A673 (cell line): ENCODE results near the gene LRRC55.

Experiments
- EZH2 ChIP-seq: fragments of 200-600 bp; sonication (generic); IDR thresholded peaks from 2 replicates; pipeline ENCODE4 v1.6.1; 2017; ENCODE audit warnings: borderline replicate concordance, low read depth, mild to moderate bottlenecking, mixed read lengths, antibody characterized with exemption, low read length; ENCODE audit not compliant: poor library complexity, severe bottlenecking
- TF ChIP-seq, protein P1 (sequence below): fragments of 300-800, 200-600 bp; sonication (generic); conservative IDR thresholded peaks from 2 replicates; pipeline ENCODE4 v1.5.1; 2017; ENCODE audit warnings: low read depth, mild to moderate bottlenecking, antibody characterized with exemption, low read length, moderate library complexity, mixed read lengths

- TF ChIP-seq, protein P1, sequence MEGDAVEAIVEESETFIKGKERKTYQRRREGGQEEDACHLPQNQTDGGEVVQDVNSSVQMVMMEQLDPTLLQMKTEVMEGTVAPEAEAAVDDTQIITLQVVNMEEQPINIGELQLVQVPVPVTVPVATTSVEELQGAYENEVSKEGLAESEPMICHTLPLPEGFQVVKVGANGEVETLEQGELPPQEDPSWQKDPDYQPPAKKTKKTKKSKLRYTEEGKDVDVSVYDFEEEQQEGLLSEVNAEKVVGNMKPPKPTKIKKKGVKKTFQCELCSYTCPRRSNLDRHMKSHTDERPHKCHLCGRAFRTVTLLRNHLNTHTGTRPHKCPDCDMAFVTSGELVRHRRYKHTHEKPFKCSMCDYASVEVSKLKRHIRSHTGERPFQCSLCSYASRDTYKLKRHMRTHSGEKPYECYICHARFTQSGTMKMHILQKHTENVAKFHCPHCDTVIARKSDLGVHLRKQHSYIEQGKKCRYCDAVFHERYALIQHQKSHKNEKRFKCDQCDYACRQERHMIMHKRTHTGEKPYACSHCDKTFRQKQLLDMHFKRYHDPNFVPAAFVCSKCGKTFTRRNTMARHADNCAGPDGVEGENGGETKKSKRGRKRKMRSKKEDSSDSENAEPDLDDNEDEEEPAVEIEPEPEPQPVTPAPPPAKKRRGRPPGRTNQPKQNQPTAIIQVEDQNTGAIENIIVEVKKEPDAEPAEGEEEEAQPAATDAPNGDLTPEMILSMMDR = no peak
- TF ChIP-seq EZH2 = no peak
Observed at GRCh38 chr11:57146301-57146700, 35.5 kb upstream of the LRRC55 start.
